H9 (cell line): ENCODE results near the gene WDR20. TPM values are rescaled to one million over a fixed set of nuclear protein-coding genes. Genes with fewer than 3 reads are reported as not detected.
A peak's percentile ranks its signal among the peaks of the same experiment; 100 is the strongest.

Source experiments
- DNase-seq: peaks from one replicate; pipeline ENCODE4 v3.0.0-alpha.2; 2017
- H2AFZ ChIP-seq: one replicate; pipeline ENCODE4 v1.6.1; 2013; ENCODE audit warnings: mild to moderate bottlenecking, low read length, control low read depth, moderate library complexity
- H2AK5ac ChIP-seq: 2 replicates; pipeline ENCODE4 v1.6.1; 2013; ENCODE audit warnings: low read length, control low read depth, mixed read lengths; ENCODE audit not compliant: insufficient read length
- H2BK120ac ChIP-seq: one replicate; pipeline ENCODE4 v1.6.1; 2013; ENCODE audit warnings: low read depth, mild to moderate bottlenecking, low read length, control low read depth, inconsistent platforms; ENCODE audit not compliant: poor library complexity, severe bottlenecking
- H2BK12ac ChIP-seq: 2 replicates; pipeline ENCODE4 v1.6.1; 2013; ENCODE audit warnings: low read length, control low read depth, mixed read lengths, low read depth; ENCODE audit not compliant: insufficient read length
- H2BK15ac ChIP-seq: 2 replicates; pipeline ENCODE4 v1.6.1; 2013; ENCODE audit warnings: low read depth, low read length, control low read depth
- H2BK20ac ChIP-seq: one replicate; pipeline ENCODE4 v1.6.1; 2013; ENCODE audit warnings: low read depth, mild to moderate bottlenecking, low read length, control low read depth, inconsistent platforms; ENCODE audit not compliant: poor library complexity, severe bottlenecking
- H2BK5ac ChIP-seq: 2 replicates; pipeline ENCODE4 v1.6.1; 2013; ENCODE audit warnings: low read length, control low read depth, mixed read lengths; ENCODE audit not compliant: insufficient read length
- H3K14ac ChIP-seq: 2 replicates; pipeline ENCODE4 v1.6.1; 2013; ENCODE audit warnings: low read length, control low read depth; ENCODE audit not compliant: insufficient read depth
- H3K18ac ChIP-seq: 2 replicates; pipeline ENCODE4 v1.6.1; 2013; ENCODE audit warnings: low read depth, mild to moderate bottlenecking, mixed read lengths, low read length, control low read depth; ENCODE audit not compliant: insufficient read length
- H3K23ac ChIP-seq: 2 replicates; pipeline ENCODE4 v1.6.1; 2013; ENCODE audit warnings: low read length, control low read depth, mixed read lengths, low read depth; ENCODE audit not compliant: insufficient read length
- H3K23me2 ChIP-seq: 2 replicates; pipeline ENCODE4 v1.6.1; 2013; ENCODE audit warnings: low read depth, mild to moderate bottlenecking, mixed read lengths, low read length, control low read depth; ENCODE audit not compliant: insufficient read length, poor library complexity, severe bottlenecking
- H3K27ac ChIP-seq: 2 replicates; pipeline ENCODE4 v1.5.1; 2013; ENCODE audit warnings: low read length, control low read depth, mixed read lengths, low read depth; ENCODE audit not compliant: insufficient read length
- H3K27me3 ChIP-seq: 2 replicates; pipeline ENCODE4 v1.6.1; 2013; ENCODE audit warnings: low read length, control low read depth, inconsistent platforms; ENCODE audit not compliant: insufficient read depth
- H3K4ac ChIP-seq: 2 replicates; pipeline ENCODE4 v1.6.1; 2013; ENCODE audit warnings: low read depth, mild to moderate bottlenecking, control low read depth, inconsistent platforms, low read length, moderate library complexity
- H3K4me1 ChIP-seq: 2 replicates; pipeline ENCODE4 v1.6.1; 2013; ENCODE audit warnings: low read length, control low read depth, inconsistent platforms; ENCODE audit not compliant: insufficient read depth
- H3K4me2 ChIP-seq: 2 replicates; pipeline ENCODE4 v1.6.1; 2013; ENCODE audit warnings: low read length, control low read depth, mixed read lengths; ENCODE audit not compliant: insufficient read length, insufficient read depth
- H3K56ac ChIP-seq: 2 replicates; pipeline ENCODE4 v1.6.1; 2013; ENCODE audit warnings: low read depth, mild to moderate bottlenecking, mixed read lengths, low read length, control low read depth; ENCODE audit not compliant: insufficient read length
- H3K79me1 ChIP-seq: 2 replicates; pipeline ENCODE4 v1.6.1; 2013; ENCODE audit warnings: low read depth, mild to moderate bottlenecking, moderate library complexity, low read length, control low read depth, inconsistent platforms; ENCODE audit not compliant: insufficient read depth, poor library complexity, severe bottlenecking
- H3K79me2 ChIP-seq: 2 replicates; pipeline ENCODE4 v1.6.1; 2013; ENCODE audit warnings: low read length, control low read depth, inconsistent platforms; ENCODE audit not compliant: insufficient read depth
- H3K9ac ChIP-seq: 2 replicates; pipeline ENCODE4 v1.6.1; 2013; ENCODE audit warnings: low read length, control low read depth, mixed read lengths; ENCODE audit not compliant: insufficient read length; ENCODE audit errors: extremely low read depth
- H3K9me3 ChIP-seq: one replicate; pipeline ENCODE4 v1.6.1; 2013; ENCODE audit warnings: low read depth, low read length, inconsistent platforms; ENCODE audit not compliant: control insufficient read depth
- H3T11ph ChIP-seq: one replicate; pipeline ENCODE4 v1.6.1; 2013; ENCODE audit warnings: mild to moderate bottlenecking, low read length, control low read depth, inconsistent platforms
- H4K20me1 ChIP-seq: one replicate; pipeline ENCODE4 v1.6.1; 2013; ENCODE audit not compliant: control insufficient read depth, insufficient read length, insufficient read depth
- H4K5ac ChIP-seq: 2 replicates; pipeline ENCODE4 v1.6.1; 2013; ENCODE audit warnings: low read depth, mild to moderate bottlenecking, mixed read lengths, low read length, control low read depth; ENCODE audit not compliant: insufficient read length
- H4K8ac ChIP-seq: replicated peaks from 2 replicates; pipeline ENCODE4 v1.6.1; 2013; ENCODE audit warnings: low read length, control low read depth, mixed read lengths, low read depth; ENCODE audit not compliant: insufficient read length
- H4K91ac ChIP-seq: 2 replicates; pipeline ENCODE4 v1.6.1; 2013; ENCODE audit warnings: low read depth, mild to moderate bottlenecking, moderate library complexity, mixed read lengths, low read length, control low read depth; ENCODE audit not compliant: insufficient read length
- H3K27ac Mint-ChIP-seq, 3 experiments: 2 replicates in 2 of 3; 3 replicates in 1 of 3; pipeline ENCODE4 v1.8.0; 2020 to 2021; ENCODE audit warnings: mixed read lengths in 3 of 3, mild to moderate bottlenecking in 1 of 3, moderate library complexity in 1 of 3
- H3K27me3 Mint-ChIP-seq: 2 replicates; pipeline ENCODE4 v1.8.0; 2021; ENCODE audit warnings: low read depth, mild to moderate bottlenecking, moderate library complexity, mixed read lengths
- H3K36me3 Mint-ChIP-seq, 3 experiments: 2 replicates in 2 of 3; 3 replicates in 1 of 3; pipeline ENCODE4 v1.8.0; 2020 to 2021; ENCODE audit warnings: low read depth in 3 of 3, mixed read lengths in 3 of 3; ENCODE audit not compliant: insufficient read depth in 1 of 3
- H3K4me1 Mint-ChIP-seq, 2 experiments: 2 replicates each; pipeline ENCODE4 v1.8.0; 2020; ENCODE audit warnings: mixed read lengths in 2 of 2
- H3K4me3 Mint-ChIP-seq, 2 experiments: 2 replicates in 1 of 2; 3 replicates in 1 of 2; pipeline ENCODE4 v1.8.0; 2020 to 2021; ENCODE audit warnings: mild to moderate bottlenecking in 2 of 2, mixed read lengths in 2 of 2, moderate library complexity in 1 of 2
- H3K9me3 Mint-ChIP-seq, 2 experiments: 2 replicates in 1 of 2; 3 replicates in 1 of 2; pipeline ENCODE4 v1.8.0; 2020; ENCODE audit warnings: mild to moderate bottlenecking in 2 of 2, mixed read lengths in 2 of 2, moderate library complexity in 1 of 2
- WGBS: extraction: QIAGEN DNeasy Blood & Tissue Kit; methylation state at CpG from one replicate; pipeline ENCODE4 v1.1.7; 2013; ENCODE audit warnings: missing lambda C conversion rate, low lambda C conversion rate, mixed read lengths; ENCODE audit not compliant: insufficient read length; ENCODE audit errors: extremely low coverage; 5-methylcytosine and 5-hydroxymethylcytosine counted together
- total RNA-seq: library from RNA; stranded (reverse); gene quantifications from 2 replicates; pipeline ENCODE4 v1.2.1, GENCODE V29; 2021
- TF ChIP-seq, protein P1 (sequence below): fragments of 200-600 bp; sonication (generic); conservative IDR thresholded peaks from 3 replicates; pipeline ENCODE4 v1.8.0; 2021; ENCODE audit warnings: antibody characterized with exemption, mild to moderate bottlenecking

The WDR20 gene
- total RNA-seq, 1 experiment from 2014 or later: 31.6 TPM

GRCh38 chr14:102227184-102227964 is 87.7 kb downstream of the WDR20 start:
- H2BK120ac ChIP-seq: no peak overlapping the region
- no peak overlapping the region for H2BK20ac ChIP-seq
- H3K27me3 ChIP-seq: no peaks in the 10 kb centered on the region
- H3K23ac ChIP-seq: no peak overlapping the region
- no peaks in the 10 kb centered on the region for H3K4me1 ChIP-seq
- no peak overlapping the region for H2AK5ac ChIP-seq
- H3K36me3 Mint-ChIP-seq: peaks cover 3 to 11% (median 5%) of the 10 kb centered on the region in 3 experiments
- no peak overlapping the region for H3K56ac ChIP-seq
- H2BK5ac ChIP-seq: no peak overlapping the region
- no peaks in the 10 kb centered on the region for H3K23me2 ChIP-seq
- H3K9me3 Mint-ChIP-seq: no peaks in the 10 kb centered on the region
- H3K27ac ChIP-seq: no peak overlapping the region
- H4K5ac ChIP-seq: no peak overlapping the region
- H3K79me2 ChIP-seq: no peaks in the 10 kb centered on the region
- H3K18ac ChIP-seq: no peak overlapping the region
- TF ChIP-seq, protein P1, sequence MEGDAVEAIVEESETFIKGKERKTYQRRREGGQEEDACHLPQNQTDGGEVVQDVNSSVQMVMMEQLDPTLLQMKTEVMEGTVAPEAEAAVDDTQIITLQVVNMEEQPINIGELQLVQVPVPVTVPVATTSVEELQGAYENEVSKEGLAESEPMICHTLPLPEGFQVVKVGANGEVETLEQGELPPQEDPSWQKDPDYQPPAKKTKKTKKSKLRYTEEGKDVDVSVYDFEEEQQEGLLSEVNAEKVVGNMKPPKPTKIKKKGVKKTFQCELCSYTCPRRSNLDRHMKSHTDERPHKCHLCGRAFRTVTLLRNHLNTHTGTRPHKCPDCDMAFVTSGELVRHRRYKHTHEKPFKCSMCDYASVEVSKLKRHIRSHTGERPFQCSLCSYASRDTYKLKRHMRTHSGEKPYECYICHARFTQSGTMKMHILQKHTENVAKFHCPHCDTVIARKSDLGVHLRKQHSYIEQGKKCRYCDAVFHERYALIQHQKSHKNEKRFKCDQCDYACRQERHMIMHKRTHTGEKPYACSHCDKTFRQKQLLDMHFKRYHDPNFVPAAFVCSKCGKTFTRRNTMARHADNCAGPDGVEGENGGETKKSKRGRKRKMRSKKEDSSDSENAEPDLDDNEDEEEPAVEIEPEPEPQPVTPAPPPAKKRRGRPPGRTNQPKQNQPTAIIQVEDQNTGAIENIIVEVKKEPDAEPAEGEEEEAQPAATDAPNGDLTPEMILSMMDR: no peak
- no peak overlapping the region for H3K4ac ChIP-seq
- no peaks in the 10 kb centered on the region for H3K9me3 ChIP-seq
- H3K4me2 ChIP-seq: no peak overlapping the region
- no CpG with 5 or more reads among the region's 28 CpGs for WGBS
- no peak overlapping the region for H2BK15ac ChIP-seq
- H3K4me3 Mint-ChIP-seq: no peak overlapping the region
- H3K4me1 Mint-ChIP-seq: 0 out of 4 replicates have a peak, but pooled peaks cover 0 to 5% of the 10 kb centered on the region in 2 experiments
- no peak for DNase-seq
- H3K27me3 Mint-ChIP-seq: no peaks in the 10 kb centered on the region; the same call in 1 of the 2 replicates
- H3K9ac ChIP-seq: no peak overlapping the region
- H3K79me1 ChIP-seq: no peaks in the 10 kb centered on the region
- H2AFZ ChIP-seq: no peak overlapping the region
- H3T11ph ChIP-seq: no peak overlapping the region
- H3K14ac ChIP-seq: no peak overlapping the region
- no peak overlapping the region for H2BK12ac ChIP-seq
- no peak overlapping the region for H4K91ac ChIP-seq
- no peaks in the 10 kb centered on the region for H4K20me1 ChIP-seq
- no peak overlapping the region for H4K8ac ChIP-seq
- H3K27ac Mint-ChIP-seq: peak overlapping the region in 2 of 3 experiments; percentile 49 to 67; a peak in 1 of 7 replicates
